GM18951 (cell line): ENCODE results near the gene LRR1.

Source experiments
- POLR2A ChIP-seq: IDR thresholded peaks from 4 replicates; pipeline ENCODE4 v1.6.1; 2011; ENCODE audit warnings: mild to moderate bottlenecking; ENCODE audit not compliant: insufficient read length, insufficient read depth; ENCODE audit errors: extremely low read depth
- in situ Hi-C: fragments of 300-500 bp; cut with MboI; formaldehyde crosslinking; loops from one replicate; pipeline ENCODE4 v1.12.0; 2022; ENCODE audit warnings: low sequenced_read_pairs, mixed read lengths, inconsistent platforms; ENCODE audit not compliant: unreplicated experiment

LRR1 gene

GRCh38 chr14:49659526-49660455 is 61.1 kb downstream of the LRR1 start:
- no peak for TF ChIP-seq POLR2A
- in situ Hi-C loops: no loop called here
